Keratinocyte (primary cell): ENCODE data around the gene CX3CR1. TPM values are rescaled to one million over a fixed set of nuclear protein-coding genes. Genes with fewer than 3 reads are reported as not detected.

Source experiments
- DNase-seq: peaks from one replicate; pipeline ENCODE4 v3.0.0-alpha.2; 2011; ENCODE audit warnings: low read depth, missing footprints, low spot score
- FAIRE-seq: peaks from 2 replicates; lab custom pipeline; 2011; peaks lifted over from hg19 to GRCh38; lab: Jason Lieb, UNC
- H2AFZ ChIP-seq: 2 replicates; pipeline ENCODE4 v1.6.0; 2012; ENCODE audit warnings: low read length, control low read depth, inconsistent platforms; ENCODE audit not compliant: control insufficient read depth
- H3K27ac ChIP-seq: 2 replicates; pipeline ENCODE4 v1.5.1; 2011; ENCODE audit warnings: low read length; ENCODE audit not compliant: control insufficient read depth, insufficient read depth
- H3K27me3 ChIP-seq: 3 replicates; pipeline ENCODE4 v1.6.0; 2011; ENCODE audit warnings: low read length; ENCODE audit not compliant: control insufficient read depth, insufficient read depth; ENCODE audit errors: extremely low read depth
- H3K36me3 ChIP-seq, 2 experiments: 2 replicates in 1 of 2; 3 replicates in 1 of 2; pipeline ENCODE4 v1.5.1; 2011; ENCODE audit warnings: low read length in 2 of 2, mild to moderate bottlenecking in 1 of 2; ENCODE audit not compliant: control insufficient read depth in 2 of 2, insufficient read depth in 2 of 2; ENCODE audit errors: extremely low read depth in 1 of 2
- H3K4me1 ChIP-seq: 3 replicates; pipeline ENCODE4 v1.5.1; 2011; ENCODE audit warnings: low read length; ENCODE audit not compliant: control insufficient read depth, insufficient read depth; ENCODE audit errors: extremely low read depth
- H3K4me2 ChIP-seq: 3 replicates; pipeline ENCODE4 v1.6.0; 2011; ENCODE audit warnings: low read depth, low read length; ENCODE audit not compliant: control insufficient read depth, insufficient read depth; ENCODE audit errors: extremely low read depth
- H3K4me3 ChIP-seq, 3 experiments: fragments of 200-600 bp in 1 of 3; sonication (generic) in 1 of 3; 2 replicates in 2 of 3; 3 replicates in 1 of 3; pipeline ENCODE4 v1.5.1; 2011 to 2016; ENCODE audit warnings: low read length in 3 of 3, mild to moderate bottlenecking in 3 of 3, control low read depth in 2 of 3, inconsistent platforms in 1 of 3, low read depth in 1 of 3, mixed read lengths in 1 of 3, mixed run types in 1 of 3, moderate library complexity in 1 of 3; ENCODE audit not compliant: control insufficient read depth in 2 of 3, insufficient read depth in 2 of 3; ENCODE audit errors: extremely low read depth in 1 of 3
- H3K79me2 ChIP-seq: 2 replicates; pipeline ENCODE4 v1.6.0; 2012; ENCODE audit warnings: low read length; ENCODE audit not compliant: control insufficient read depth, insufficient read depth
- H3K9ac ChIP-seq: 3 replicates; pipeline ENCODE4 v1.6.0; 2011; ENCODE audit warnings: low read length; ENCODE audit not compliant: control insufficient read depth, insufficient read depth; ENCODE audit errors: extremely low read depth
- H3K9me1 ChIP-seq: 3 replicates; pipeline ENCODE4 v1.6.0; 2011; ENCODE audit warnings: low read length; ENCODE audit not compliant: control insufficient read depth, insufficient read depth; ENCODE audit errors: extremely low read depth
- H3K9me3 ChIP-seq: 2 replicates; pipeline ENCODE4 v1.5.1; 2012; ENCODE audit warnings: low read depth, low read length; ENCODE audit not compliant: control insufficient read depth
- H4K20me1 ChIP-seq: 3 replicates; pipeline ENCODE4 v1.6.0; 2011; ENCODE audit warnings: low read length; ENCODE audit not compliant: control insufficient read depth, insufficient read depth; ENCODE audit errors: extremely low read depth
- CTCF ChIP-seq, 3 experiments: IDR thresholded peaks in 1 of 3; conservative IDR thresholded peaks in 1 of 3; optimal IDR thresholded peaks in 1 of 3; 2 replicates in 2 of 3; 3 replicates in 1 of 3; pipeline versions ENCODE3 to v1.5.1; 2011; ENCODE audit warnings: low read length in 3 of 3, mild to moderate bottlenecking in 3 of 3, moderate library complexity in 2 of 3, control low read depth in 1 of 3, inconsistent platforms in 1 of 3; ENCODE audit not compliant: insufficient read depth in 2 of 3; ENCODE audit errors: extremely low read depth in 1 of 3
- EZH2 ChIP-seq: IDR thresholded peaks from one replicate; pipeline ENCODE4 v1.6.1; 2012; ENCODE audit warnings: inconsistent platforms, mild to moderate bottlenecking, low read length, moderate library complexity
- dilution Hi-C: fragments of 300-500 bp; cut with MboI; formaldehyde crosslinking; loops from one replicate; pipeline ENCODE4 v1.7.0; 2020; ENCODE audit warnings: low sequenced_read_pairs; ENCODE audit not compliant: extremely low pct_ligation_motif_present
- polyA plus RNA-seq, 5 experiments: library from polyadenylated mRNA; depleted of rRNA in 3 of 5; stranded (reverse) in 3 of 5; stranded (forward) in 1 of 5; unstranded in 1 of 5; fragments of >200 nt; gene quantifications; 1 replicate in 1 of 5; 2 replicates in 3 of 5; 3 replicates in 1 of 5; pipeline versions ENCODE4 v1.2.1 to v1.2.3, GENCODE V29; 2011 to 2012; ENCODE audit warnings: missing spikeins in 2 of 5, low read depth in 1 of 5, low replicate concordance in 1 of 5

Gene CX3CR1
- polyA plus RNA-seq, 1 donor (not counting 4 experiments of a cell fraction or from before 2014, with no cell fraction given): 0.05 TPM

- no peaks in the 10 kb centered on the region for H3K79me2 ChIP-seq
Measured at GRCh38 chr3:39275052-39275451, 4.8 kb downstream of the CX3CR1 start.

GRCh38 chr3:39273119-39273518 lies 6.7 kb downstream of the CX3CR1 start:
- FAIRE-seq: no peak
- no peaks in the 10 kb centered on the region for H3K36me3 ChIP-seq
- no peak overlapping the region for H3K9ac ChIP-seq
- H3K9me1 ChIP-seq: no peaks in the 10 kb centered on the region
- no peak overlapping the region for H3K27ac ChIP-seq
- no peak overlapping the region for H3K4me3 ChIP-seq
- no peak overlapping the region for H2AFZ ChIP-seq
- dilution Hi-C loops: no loop called here
- no peaks in the 10 kb centered on the region for H3K4me1 ChIP-seq
- no peaks in the 10 kb centered on the region for H3K79me2 ChIP-seq
- no peak for DNase-seq
- H3K27me3 ChIP-seq: peaks cover 10% of the 10 kb centered on the region
- TF ChIP-seq EZH2: no peak
- TF ChIP-seq CTCF (optimal IDR thresholded peaks at IDR 0.05 in 1 of 3, IDR thresholded peaks at IDR 0.05 in 1 of 3, conservative IDR thresholded peaks at IDR 0.05 in 1 of 3; ENCODE audit: extremely low read depth in 1 of 3, insufficient read depth in 2 of 3, low read length in 3 of 3): no peak
- no peaks in the 10 kb centered on the region for H4K20me1 ChIP-seq
- no peak overlapping the region for H3K4me2 ChIP-seq
- no peaks in the 10 kb centered on the region for H3K9me3 ChIP-seq

More at GRCh38 chr3:39275052-39275451, 4.8 kb downstream of the CX3CR1 start:
- no peak overlapping the region for H3K4me2 ChIP-seq
- no peaks in the 10 kb centered on the region for H4K20me1 ChIP-seq
- no peak overlapping the region for H3K27ac ChIP-seq
- H3K9me1 ChIP-seq: no peaks in the 10 kb centered on the region
- no peaks in the 10 kb centered on the region for H3K4me1 ChIP-seq
- dilution Hi-C loops: no loop called here
- H2AFZ ChIP-seq: no peak overlapping the region
- H3K9me3 ChIP-seq: no peaks in the 10 kb centered on the region
- H3K27me3 ChIP-seq: peaks cover 5% of the 10 kb centered on the region
- TF ChIP-seq CTCF (optimal IDR thresholded peaks at IDR 0.05 in 1 of 3, IDR thresholded peaks at IDR 0.05 in 1 of 3, conservative IDR thresholded peaks at IDR 0.05 in 1 of 3; ENCODE audit: extremely low read depth in 1 of 3, insufficient read depth in 2 of 3, low read length in 3 of 3) (no peak), EZH2 (no peak)
- H3K4me3 ChIP-seq: no peak overlapping the region
- H3K9ac ChIP-seq: no peak overlapping the region
- FAIRE-seq (no peak), DNase-seq (no peak)
- H3K36me3 ChIP-seq: no peaks in the 10 kb centered on the region
